Neural cell (in vitro differentiated cells): ENCODE data around the gene TAF6. TPM values are rescaled to one million over a fixed set of nuclear protein-coding genes. Genes with fewer than 3 reads are reported as not detected.

ENCODE experiments used
- H2AFZ ChIP-seq: fragments of 200-600, 300-800 bp; sonication (generic), shearing (Covaris generic); 2 replicates; pipeline ENCODE4 v1.6.0; 2014; ENCODE audit warnings: low read depth, mild to moderate bottlenecking, antibody characterized with exemption, low read length, moderate library complexity
- H3F3A ChIP-seq: fragments of 200-600 bp; shearing (Covaris generic); 2 replicates; pipeline ENCODE4 v1.6.1; 2016; ENCODE audit warnings: mild to moderate bottlenecking, moderate library complexity, mixed read lengths, antibody characterized with exemption, low read length; ENCODE audit not compliant: insufficient read depth, poor library complexity, severe bottlenecking
- H3K27ac ChIP-seq: fragments of 200-600, 300-800 bp; sonication (generic), shearing (Covaris generic); 2 replicates; pipeline ENCODE4 v1.5.1; 2014; ENCODE audit warnings: mild to moderate bottlenecking, low read length, moderate library complexity
- H3K27me3 ChIP-seq: fragments of 300-800, 200-600 bp; sonication (generic), shearing (Covaris generic); 2 replicates; pipeline ENCODE4 v1.6.0; 2014; ENCODE audit warnings: mild to moderate bottlenecking, low read depth, low read length, moderate library complexity; ENCODE audit not compliant: insufficient read depth
- H3K36me3 ChIP-seq: fragments of 300-800, 200-600 bp; sonication (generic), shearing (Covaris generic); 2 replicates; pipeline ENCODE4 v1.5.1; 2014; ENCODE audit warnings: mild to moderate bottlenecking, antibody characterized with exemption, low read length, moderate library complexity; ENCODE audit not compliant: insufficient read depth
- H3K4me2 ChIP-seq: fragments of 300-800, 200-600 bp; sonication (generic), shearing (Covaris generic); 2 replicates; pipeline ENCODE4 v1.6.0; 2014; ENCODE audit warnings: mild to moderate bottlenecking, low read length
- H3K4me3 ChIP-seq: fragments of 300-800, 200-600 bp; sonication (generic), shearing (Covaris generic); 2 replicates; pipeline ENCODE4 v1.5.1; 2014; ENCODE audit warnings: mild to moderate bottlenecking, low read length, moderate library complexity
- H3K79me2 ChIP-seq: fragments of 200-600 bp; shearing (Covaris generic); replicated peaks from 2 replicates; pipeline ENCODE4 v1.6.0; 2014; ENCODE audit warnings: mild to moderate bottlenecking, low read length, moderate library complexity; ENCODE audit not compliant: insufficient read depth
- H3K9ac ChIP-seq: fragments of 300-800, 200-600 bp; sonication (generic), shearing (Covaris generic); 2 replicates; pipeline ENCODE4 v1.6.1; 2016; ENCODE audit warnings: mild to moderate bottlenecking, low read length, mixed read lengths
- H3K9me2 ChIP-seq: fragments of 200-600 bp; shearing (Covaris generic); 2 replicates; pipeline ENCODE4 v1.6.1; 2016; ENCODE audit warnings: mild to moderate bottlenecking, low read length, mixed read lengths; ENCODE audit not compliant: insufficient read depth
- H3K9me3 ChIP-seq: fragments of 200-600, 300-800 bp; sonication (generic), shearing (Covaris generic); 2 replicates; pipeline ENCODE4 v1.6.1; 2016; ENCODE audit warnings: mild to moderate bottlenecking, mixed run types, low read length, moderate library complexity, mixed read lengths
- H4K20me1 ChIP-seq: fragments of 200-600 bp; shearing (Covaris generic); 2 replicates; pipeline ENCODE4 v1.6.1; 2016; ENCODE audit warnings: mild to moderate bottlenecking, mixed run types; ENCODE audit not compliant: insufficient read depth
- CTCF ChIP-seq: fragments of 450-650 bp; IDR thresholded peaks from 2 replicates; pipeline ENCODE4 v1.5.1; 2014; ENCODE audit warnings: antibody characterized with exemption, mild to moderate bottlenecking, moderate library complexity; ENCODE audit not compliant: poor library complexity, severe bottlenecking
- EP300 ChIP-seq: fragments of 450-650 bp; conservative IDR thresholded peaks from 2 replicates; pipeline ENCODE4 v1.6.1; 2014; ENCODE audit warnings: antibody characterized with exemption, mild to moderate bottlenecking, moderate library complexity; ENCODE audit not compliant: poor library complexity, severe bottlenecking
- EZH2 ChIP-seq: fragments of 200-600, 300-800 bp; shearing (Covaris generic), sonication (generic); IDR thresholded peaks from 2 replicates; pipeline ENCODE4 v1.6.1; 2014; ENCODE audit warnings: antibody characterized with exemption, low read length, borderline replicate concordance, mild to moderate bottlenecking; ENCODE audit not compliant: insufficient read depth, poor library complexity, severe bottlenecking
- MXI1 ChIP-seq: fragments of 450-650 bp; conservative IDR thresholded peaks from 2 replicates; pipeline ENCODE4 v1.6.1; 2014; ENCODE audit warnings: antibody characterized with exemption, mild to moderate bottlenecking; ENCODE audit not compliant: poor library complexity, severe bottlenecking
- POLR2AphosphoS5 ChIP-seq: IDR thresholded peaks from 2 replicates; pipeline ENCODE4 v1.6.1; 2012
- RAD21 ChIP-seq: fragments of 450-650 bp; conservative IDR thresholded peaks from 2 replicates; pipeline ENCODE4 v1.6.1; 2014; ENCODE audit warnings: antibody characterized with exemption, mild to moderate bottlenecking, moderate library complexity
- SMC3 ChIP-seq: fragments of 450-650 bp; conservative IDR thresholded peaks from 2 replicates; pipeline ENCODE4 v1.6.1; 2014; ENCODE audit warnings: antibody characterized with exemption, mild to moderate bottlenecking, moderate library complexity; ENCODE audit not compliant: poor library complexity
- TAF1 ChIP-seq: IDR thresholded peaks from 2 replicates; pipeline ENCODE4 v1.6.1; 2012; ENCODE audit warnings: low read depth
- polyA plus RNA-seq: library from polyadenylated mRNA; depleted of rRNA; stranded (reverse); fragments of >200 nt; gene quantifications from 2 replicates; pipeline ENCODE4 v1.2.3, GENCODE V29; 2014
- TF ChIP-seq, protein P1 (sequence below): IDR thresholded peaks from 2 replicates; pipeline ENCODE4 v1.6.1; 2012; ENCODE audit warnings: borderline replicate concordance

TAF6 gene
- polyA plus RNA-seq, 1 donor from 2014 or later: 23.4 TPM

DNA sequence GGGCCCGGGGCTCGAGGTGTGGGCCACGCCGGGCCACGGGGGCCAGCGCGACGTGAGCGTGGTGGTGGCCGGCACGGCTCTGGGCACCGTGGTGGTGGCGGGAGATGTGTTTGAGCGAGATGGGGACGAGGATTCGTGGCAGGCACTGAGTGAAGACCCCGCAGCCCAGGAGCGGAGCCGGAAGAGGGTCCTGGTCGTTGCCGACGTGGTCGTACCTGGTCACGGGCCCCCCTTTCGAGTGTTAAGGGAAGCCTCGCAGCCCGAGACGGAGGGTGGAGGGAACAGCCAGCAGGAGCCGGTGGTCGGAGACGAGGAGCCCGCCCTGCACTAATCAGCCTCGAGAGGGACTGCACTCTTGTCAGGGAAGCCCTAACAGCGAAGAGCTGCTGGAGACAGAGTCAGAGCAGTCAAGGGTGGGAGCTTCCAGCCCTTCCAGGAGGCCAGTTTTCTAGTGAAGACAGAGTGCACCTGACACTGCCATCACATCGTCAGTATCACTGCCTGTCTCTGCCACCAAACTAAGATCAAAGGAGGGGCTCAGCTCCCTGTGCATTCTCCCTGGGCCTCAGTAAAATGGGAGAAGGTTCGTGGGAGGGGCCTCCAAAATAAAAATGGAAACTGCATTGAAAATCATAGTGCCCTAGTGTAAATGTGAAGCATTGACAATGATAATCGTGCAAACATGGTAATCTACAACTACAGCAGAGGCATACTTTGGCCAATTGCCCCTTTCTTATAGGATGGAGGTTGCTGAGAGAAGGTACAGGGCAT is 8.9 kb upstream of the TAF6 start:
- Histone ChIP-seq H3K9ac (peak overlapping the region; percentile 92), H3K9me3 (no peaks in the 10 kb centered on the region), H3K79me2 (no peaks in the 10 kb centered on the region), H3K36me3 (no peaks in the 10 kb centered on the region), H3K9me2 (no peaks in the 10 kb centered on the region), H2AFZ (no peak overlapping the region), H4K20me1 (no peaks in the 10 kb centered on the region), H3K27me3 (no peaks in the 10 kb centered on the region), H3K27ac (peak overlapping the region; percentile 97), H3K4me3 (peak overlapping the region; percentile 87), H3K4me2 (peak overlapping the region; percentile 38), H3F3A (peaks cover 3% of the 10 kb centered on the region)
- no peak for TF ChIP-seq EZH2
- no peak for TF ChIP-seq MXI1
- no peak for TF ChIP-seq POLR2AphosphoS5
- no peak for TF ChIP-seq EP300
- no peak for TF ChIP-seq CTCF

- H4K20me1 ChIP-seq: no peaks in the 10 kb centered on the region
- H3K27me3 ChIP-seq: no peaks in the 10 kb centered on the region
- TF ChIP-seq EZH2: no peak
- peak; percentile 41 for TF ChIP-seq SMC3
- TF ChIP-seq, protein P1, sequence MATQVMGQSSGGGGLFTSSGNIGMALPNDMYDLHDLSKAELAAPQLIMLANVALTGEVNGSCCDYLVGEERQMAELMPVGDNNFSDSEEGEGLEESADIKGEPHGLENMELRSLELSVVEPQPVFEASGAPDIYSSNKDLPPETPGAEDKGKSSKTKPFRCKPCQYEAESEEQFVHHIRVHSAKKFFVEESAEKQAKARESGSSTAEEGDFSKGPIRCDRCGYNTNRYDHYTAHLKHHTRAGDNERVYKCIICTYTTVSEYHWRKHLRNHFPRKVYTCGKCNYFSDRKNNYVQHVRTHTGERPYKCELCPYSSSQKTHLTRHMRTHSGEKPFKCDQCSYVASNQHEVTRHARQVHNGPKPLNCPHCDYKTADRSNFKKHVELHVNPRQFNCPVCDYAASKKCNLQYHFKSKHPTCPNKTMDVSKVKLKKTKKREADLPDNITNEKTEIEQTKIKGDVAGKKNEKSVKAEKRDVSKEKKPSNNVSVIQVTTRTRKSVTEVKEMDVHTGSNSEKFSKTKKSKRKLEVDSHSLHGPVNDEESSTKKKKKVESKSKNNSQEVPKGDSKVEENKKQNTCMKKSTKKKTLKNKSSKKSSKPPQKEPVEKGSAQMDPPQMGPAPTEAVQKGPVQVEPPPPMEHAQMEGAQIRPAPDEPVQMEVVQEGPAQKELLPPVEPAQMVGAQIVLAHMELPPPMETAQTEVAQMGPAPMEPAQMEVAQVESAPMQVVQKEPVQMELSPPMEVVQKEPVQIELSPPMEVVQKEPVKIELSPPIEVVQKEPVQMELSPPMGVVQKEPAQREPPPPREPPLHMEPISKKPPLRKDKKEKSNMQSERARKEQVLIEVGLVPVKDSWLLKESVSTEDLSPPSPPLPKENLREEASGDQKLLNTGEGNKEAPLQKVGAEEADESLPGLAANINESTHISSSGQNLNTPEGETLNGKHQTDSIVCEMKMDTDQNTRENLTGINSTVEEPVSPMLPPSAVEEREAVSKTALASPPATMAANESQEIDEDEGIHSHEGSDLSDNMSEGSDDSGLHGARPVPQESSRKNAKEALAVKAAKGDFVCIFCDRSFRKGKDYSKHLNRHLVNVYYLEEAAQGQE: peak; percentile 81
- no peak for TF ChIP-seq CTCF
- peak; percentile 9 for TF ChIP-seq EP300
- TF ChIP-seq MXI1: peak; percentile 60
- TF ChIP-seq TAF1: peak; percentile 92
- TF ChIP-seq RAD21: no peak
- TF ChIP-seq POLR2AphosphoS5: peak; percentile 79
- H3K9me3 ChIP-seq: no peaks in the 10 kb centered on the region
- H3K4me3 ChIP-seq: peak within 1 kb of the TSS; percentile 87
- H3K79me2 ChIP-seq: no peaks in the 10 kb centered on the region
- H3F3A ChIP-seq: peaks cover 3% of the 10 kb centered on the region
- peaks cover 7% of the 10 kb centered on the region for H3K36me3 ChIP-seq
- no peaks in the 10 kb centered on the region for H3K9me2 ChIP-seq
- H3K9ac ChIP-seq: peak within 1 kb of the TSS; percentile 92
- peak within 1 kb of the TSS; percentile 80 for H3K4me2 ChIP-seq
- peak within 1 kb of the TSS; percentile 97 for H3K27ac ChIP-seq
- H2AFZ ChIP-seq: peak within 1 kb of the TSS; percentile 46
Measured at GRCh38 chr7:100126931-100127865, 8.0 kb upstream of the TAF6 start, which contains the start of gene MBLAC1. Gene MBLAC1 (plus strand): TSS chr7:100126967. CDS start chr7:100127396, 429 bp downstream.
